GM12875 (cell line): ENCODE results near the gene ZNF451.

ENCODE experiments used
- H3K4me3 ChIP-seq: one replicate; pipeline ENCODE4 v1.5.1; 2011; ENCODE audit warnings: low read depth, low read length, control low read depth
- TF ChIP-seq, protein P1 (sequence below): IDR thresholded peaks from 2 replicates; pipeline ENCODE4 v1.5.1; 2011; ENCODE audit warnings: low read depth, mild to moderate bottlenecking, control low read depth, inconsistent platforms, low read length, moderate library complexity, borderline replicate concordance; ENCODE audit not compliant: insufficient read depth

The ZNF451 gene

DNA sequence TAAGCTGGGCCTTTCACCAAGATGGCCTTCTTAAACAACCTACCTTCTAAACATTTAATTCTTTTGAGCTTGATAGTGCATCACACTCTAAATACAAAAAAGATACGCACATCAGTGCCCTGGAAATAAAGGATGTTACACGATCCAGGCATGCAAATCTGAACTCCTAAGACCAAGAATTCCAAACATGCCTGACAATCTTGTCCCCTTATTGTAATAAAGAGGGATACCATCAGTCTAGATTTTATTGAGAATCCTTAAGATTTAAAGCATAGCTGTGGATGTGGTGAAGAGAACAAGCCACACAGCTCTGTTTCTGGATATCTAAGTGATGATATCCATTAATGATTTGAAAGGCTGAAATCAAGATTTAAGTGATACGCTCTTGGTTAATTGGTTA lies 13.0 kb downstream of the ZNF451 start:
- TF ChIP-seq, protein P1, sequence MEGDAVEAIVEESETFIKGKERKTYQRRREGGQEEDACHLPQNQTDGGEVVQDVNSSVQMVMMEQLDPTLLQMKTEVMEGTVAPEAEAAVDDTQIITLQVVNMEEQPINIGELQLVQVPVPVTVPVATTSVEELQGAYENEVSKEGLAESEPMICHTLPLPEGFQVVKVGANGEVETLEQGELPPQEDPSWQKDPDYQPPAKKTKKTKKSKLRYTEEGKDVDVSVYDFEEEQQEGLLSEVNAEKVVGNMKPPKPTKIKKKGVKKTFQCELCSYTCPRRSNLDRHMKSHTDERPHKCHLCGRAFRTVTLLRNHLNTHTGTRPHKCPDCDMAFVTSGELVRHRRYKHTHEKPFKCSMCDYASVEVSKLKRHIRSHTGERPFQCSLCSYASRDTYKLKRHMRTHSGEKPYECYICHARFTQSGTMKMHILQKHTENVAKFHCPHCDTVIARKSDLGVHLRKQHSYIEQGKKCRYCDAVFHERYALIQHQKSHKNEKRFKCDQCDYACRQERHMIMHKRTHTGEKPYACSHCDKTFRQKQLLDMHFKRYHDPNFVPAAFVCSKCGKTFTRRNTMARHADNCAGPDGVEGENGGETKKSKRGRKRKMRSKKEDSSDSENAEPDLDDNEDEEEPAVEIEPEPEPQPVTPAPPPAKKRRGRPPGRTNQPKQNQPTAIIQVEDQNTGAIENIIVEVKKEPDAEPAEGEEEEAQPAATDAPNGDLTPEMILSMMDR: no peak
- no peak overlapping the region for H3K4me3 ChIP-seq

DNA sequence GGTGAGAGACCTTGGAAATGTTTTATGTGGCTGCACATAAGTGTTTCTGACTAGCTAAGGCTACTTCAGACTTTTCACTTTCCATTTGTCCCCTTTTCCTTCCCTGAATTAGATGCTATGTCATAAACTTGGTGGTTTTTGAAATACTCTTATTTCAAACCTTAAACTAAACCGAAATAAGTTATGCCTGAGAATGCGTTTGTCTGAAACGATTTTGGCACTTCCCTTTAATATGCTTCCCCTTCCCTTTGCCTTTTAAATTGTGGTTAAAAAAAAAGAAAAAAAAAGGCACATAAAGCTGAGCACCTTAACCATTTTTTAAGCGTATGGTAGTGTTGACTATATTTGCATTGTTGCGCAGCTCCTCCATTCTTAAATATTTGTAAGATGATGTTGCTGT lies 14.3 kb downstream of the ZNF451 start:
- no peak overlapping the region for H3K4me3 ChIP-seq
- TF ChIP-seq, protein P1: no peak

DNA sequence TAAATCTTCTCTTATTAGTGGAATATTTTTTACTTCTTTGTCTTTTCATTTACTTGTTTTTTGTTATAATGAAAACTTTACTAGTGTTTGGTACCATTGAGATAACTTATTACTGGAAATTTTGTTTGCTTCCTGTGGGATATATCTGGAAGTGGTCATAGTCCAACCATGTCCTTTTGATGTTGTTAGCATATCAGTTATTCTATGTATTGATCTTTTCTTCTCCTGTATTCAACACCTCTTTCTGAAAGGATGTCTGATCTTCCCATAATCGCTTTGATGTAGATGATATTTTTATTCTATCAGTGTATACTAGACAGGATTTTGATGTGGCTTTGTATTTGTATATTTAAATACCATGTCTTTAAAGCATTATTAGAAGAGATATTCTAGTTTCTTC lies 17.0 kb downstream of the ZNF451 start:
- H3K4me3 ChIP-seq: no peak overlapping the region
- TF ChIP-seq, protein P1: no peak

DNA sequence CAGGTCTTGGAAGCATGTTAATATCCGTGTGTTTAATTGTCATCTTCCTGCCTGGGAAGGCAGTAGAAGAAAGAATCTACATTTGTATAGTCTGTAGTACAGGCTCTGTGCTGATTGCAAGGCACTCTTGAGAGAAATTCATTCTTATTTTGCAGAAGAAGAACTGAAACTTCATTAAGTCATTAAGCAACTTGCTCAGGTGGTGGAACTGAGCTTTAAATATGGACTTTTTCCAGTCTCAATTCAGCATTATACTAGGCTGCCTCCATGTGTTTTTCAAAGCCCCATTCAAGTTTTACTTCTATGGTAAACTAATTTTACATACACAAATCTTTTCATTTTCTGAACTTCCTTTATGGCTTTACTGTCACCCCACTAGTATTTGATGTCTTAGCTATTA lies 18.7 kb downstream of the ZNF451 start:
- TF ChIP-seq, protein P1: no peak
- no peak overlapping the region for H3K4me3 ChIP-seq

DNA sequence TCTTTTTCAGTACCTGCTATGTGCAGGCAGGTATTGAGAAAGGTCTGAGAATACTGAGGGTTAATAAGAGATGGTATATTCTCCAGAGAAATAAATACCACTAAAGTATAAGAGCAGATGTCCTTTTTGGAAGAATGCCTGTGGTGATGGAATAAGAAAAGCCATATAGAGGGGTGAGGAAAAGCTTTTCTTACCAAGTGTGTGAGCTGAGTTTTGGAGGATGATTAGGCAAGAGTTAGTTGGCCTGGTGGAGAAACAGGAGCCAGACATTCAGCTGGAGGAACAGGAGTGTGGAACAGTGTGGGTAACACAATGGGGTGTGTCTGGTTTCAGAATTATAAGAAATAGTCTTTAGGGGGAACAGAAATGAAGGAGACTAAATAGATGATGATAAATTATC lies 19.9 kb downstream of the ZNF451 start:
- H3K4me3 ChIP-seq: no peak overlapping the region
- TF ChIP-seq, protein P1: no peak

DNA sequence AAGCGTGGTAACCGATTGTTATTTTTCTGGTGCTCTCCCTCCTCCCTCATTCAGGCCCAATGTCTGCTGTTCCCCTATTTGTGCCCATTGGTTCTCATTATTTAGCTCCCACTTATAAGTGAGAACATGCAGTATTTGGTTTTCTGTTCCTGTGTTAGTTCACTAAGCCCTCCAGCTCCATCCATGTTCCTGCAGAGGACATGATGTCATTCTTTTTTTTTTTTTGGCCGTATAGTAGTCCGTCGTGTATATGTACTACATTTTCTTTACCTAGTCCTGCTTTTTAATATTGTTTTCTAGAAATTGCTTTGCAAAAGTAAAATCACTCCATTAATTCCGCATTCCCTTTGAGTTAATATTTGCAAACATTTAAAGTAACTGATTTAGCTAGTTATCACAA lies 23.1 kb downstream of the ZNF451 start:
- TF ChIP-seq, protein P1: no peak

DNA sequence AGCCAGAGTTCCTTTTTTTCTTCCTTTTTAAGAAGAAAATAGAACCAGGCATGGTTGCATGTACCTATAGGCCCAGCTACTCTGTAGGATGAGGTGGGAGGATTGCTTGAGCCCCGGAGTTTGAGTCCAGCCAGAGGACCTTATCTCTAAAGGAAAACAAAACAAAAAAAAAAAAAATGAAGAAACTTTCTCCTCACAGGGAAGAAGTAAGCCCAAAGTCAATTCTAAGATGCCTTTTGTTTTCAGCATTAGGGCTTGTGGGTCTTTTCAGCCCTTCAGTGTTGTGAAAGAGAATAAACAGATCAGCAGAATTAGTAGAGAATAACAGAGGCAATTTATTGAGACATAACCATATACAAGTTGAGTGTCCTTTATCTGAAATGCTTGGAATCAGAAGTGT lies 26.8 kb downstream of the ZNF451 start:
- no peak overlapping the region for H3K4me3 ChIP-seq
- TF ChIP-seq, protein P1: no peak

More for the DNA sequence above, 23.1 kb downstream of the ZNF451 start:
- H3K4me3 ChIP-seq: no peak overlapping the region
